ENCODE data around the gene DNPEP. TPM values are rescaled to one million over a fixed set of nuclear protein-coding genes. Genes with fewer than 3 reads are reported as not detected.

DNPEP gene
- total and polyA plus RNA-seq, 2 donors from 2014 or later, result 53.3 to 71.0 TPM

GRCh38 chr2:219358170-219359075 lies 29.3 kb downstream of the DNPEP start:
- peaks cover 16% of the 10 kb centered on the region for H3K27me3 ChIP-seq (ENCODE audit: control insufficient read depth, insufficient read depth, low read length)
- H3K9ac ChIP-seq (ENCODE audit: low read length in 3 of 3), result no peak overlapping the region
- no peak for DNase-seq

GRCh38 chr2:219356834-219357233 lies 30.9 kb downstream of the DNPEP start:
- no peak overlapping the region for H3K9ac ChIP-seq (ENCODE audit: low read length in 3 of 3)
- H3K9me3 ChIP-seq (ENCODE audit: control insufficient read depth in 2 of 3, insufficient read depth in 1 of 3, low read length in 3 of 3), result no peaks in the 10 kb centered on the region
- DNase-seq (no peak), FAIRE-seq (no peak)
- intact Hi-C loops (cut with DNase I), result no loop called here
- H3K27ac ChIP-seq (ENCODE audit: low read depth in 2 of 2, low read length in 2 of 2), result no peak overlapping the region
- peaks cover 0 to 3% (median 0%) of the 10 kb centered on the region in 3 donors for H3K4me1 ChIP-seq (ENCODE audit: control insufficient read depth in 2 of 3, insufficient read depth in 2 of 3, low read depth in 1 of 3, low read length in 3 of 3)
- H3K36me3 ChIP-seq (ENCODE audit: control insufficient read depth in 2 of 3, insufficient read depth in 3 of 3, low read length in 3 of 3), result no peaks in the 10 kb centered on the region
- H3K27me3 ChIP-seq (ENCODE audit: control insufficient read depth, insufficient read depth, low read length), result peaks cover 16% of the 10 kb centered on the region
- TF ChIP-seq CTCF (IDR thresholded peaks at IDR 0.05; ENCODE audit: borderline replicate concordance, extremely low read depth, insufficient read depth), result no peak
- no peak overlapping the region for H3K4me3 ChIP-seq (ENCODE audit: low read length in 3 of 3)

More at GRCh38 chr2:219358170-219359075, 29.3 kb downstream of the DNPEP start:
- H3K36me3 ChIP-seq (ENCODE audit: control insufficient read depth in 2 of 3, insufficient read depth in 3 of 3, low read length in 3 of 3), result peaks cover 0 to 3% (median 0%) of the 10 kb centered on the region in 3 donors
- FAIRE-seq, result no peak
- H3K4me1 ChIP-seq (ENCODE audit: control insufficient read depth in 2 of 3, insufficient read depth in 2 of 3, low read depth in 1 of 3, low read length in 3 of 3), result peaks cover 0 to 3% (median 0%) of the 10 kb centered on the region in 3 donors
- H3K9me3 ChIP-seq (ENCODE audit: control insufficient read depth in 2 of 3, insufficient read depth in 1 of 3, low read length in 3 of 3), result no peaks in the 10 kb centered on the region
- intact Hi-C loops (cut with DNase I), result no loop called here
- TF ChIP-seq CTCF (IDR thresholded peaks at IDR 0.05; ENCODE audit: borderline replicate concordance, extremely low read depth, insufficient read depth), result no peak
- no peak overlapping the region for H3K4me3 ChIP-seq (ENCODE audit: low read length in 3 of 3)
- no peak overlapping the region for H3K27ac ChIP-seq (ENCODE audit: low read depth in 2 of 2, low read length in 2 of 2)

- Histone ChIP-seq H3K9me3 (ENCODE audit: control insufficient read depth in 2 of 3, insufficient read depth in 1 of 3, low read length in 3 of 3) (no peaks in the 10 kb centered on the region), H3K9ac (ENCODE audit: low read length in 3 of 3) (no peak overlapping the region), H3K27me3 (ENCODE audit: control insufficient read depth, insufficient read depth, low read length) (peaks cover 16% of the 10 kb centered on the region), H3K4me1 (ENCODE audit: control insufficient read depth in 2 of 3, insufficient read depth in 2 of 3, low read depth in 1 of 3, low read length in 3 of 3) (peaks cover 0 to 3% (median 0%) of the 10 kb centered on the region in 3 donors), H3K27ac (ENCODE audit: low read depth in 2 of 2, low read length in 2 of 2) (no peak overlapping the region), H3K36me3 (ENCODE audit: control insufficient read depth in 2 of 3, insufficient read depth in 3 of 3, low read length in 3 of 3) (no peaks in the 10 kb centered on the region), H3K4me3 (ENCODE audit: low read length in 3 of 3) (no peak overlapping the region)
- DNase-seq (no peak), FAIRE-seq (no peak)
- TF ChIP-seq CTCF (IDR thresholded peaks at IDR 0.05; ENCODE audit: borderline replicate concordance, extremely low read depth, insufficient read depth), result no peak
- intact Hi-C loops (cut with DNase I), result no loop called here
Observed at GRCh38 chr2:219354582-219354981, 33.1 kb downstream of the DNPEP start.

All from kidney (tissue), 14 donors.